Neural cell (in vitro differentiated cells): Measurements from ENCODE around the gene SPEG.

Experiments used
- EZH2 ChIP-seq: fragments of 200-600, 300-800 bp; shearing (Covaris generic), sonication (generic); IDR thresholded peaks from 2 replicates; pipeline ENCODE4 v1.6.1; 2014; ENCODE audit warnings: antibody characterized with exemption, low read length, borderline replicate concordance, mild to moderate bottlenecking; ENCODE audit not compliant: insufficient read depth, poor library complexity, severe bottlenecking
- POLR2AphosphoS5 ChIP-seq: IDR thresholded peaks from 2 replicates; pipeline ENCODE4 v1.6.1; 2012
- SMC3 ChIP-seq: fragments of 450-650 bp; conservative IDR thresholded peaks from 2 replicates; pipeline ENCODE4 v1.6.1; 2014; ENCODE audit warnings: antibody characterized with exemption, mild to moderate bottlenecking, moderate library complexity; ENCODE audit not compliant: poor library complexity
- TF ChIP-seq, protein P1 (sequence below): fragments of 450-650 bp; IDR thresholded peaks from 2 replicates; pipeline ENCODE4 v1.5.1; 2014; ENCODE audit warnings: antibody characterized with exemption, mild to moderate bottlenecking, moderate library complexity; ENCODE audit not compliant: poor library complexity, severe bottlenecking

DNA sequence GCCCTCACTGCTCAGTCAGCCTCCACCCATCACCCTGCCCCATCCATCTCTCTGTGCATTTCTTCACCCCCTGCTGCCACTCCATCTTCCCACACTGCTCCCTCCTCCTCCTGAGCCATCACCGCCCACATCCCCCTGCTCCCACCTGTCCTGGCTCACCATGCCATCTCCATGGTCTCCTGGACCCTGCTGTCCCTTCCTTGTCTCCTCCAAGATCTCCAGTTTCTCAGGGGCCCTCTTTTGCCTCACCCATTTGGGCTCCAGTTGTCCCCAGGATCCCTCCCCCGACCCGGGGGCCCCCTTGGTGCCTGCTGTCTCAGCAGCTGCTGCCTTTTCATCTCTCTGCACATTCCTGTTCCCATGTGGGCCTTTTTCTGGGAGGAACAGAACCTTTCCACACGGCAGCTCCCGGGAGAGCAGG lies 10.6 kb downstream of the SPEG start:
- TF ChIP-seq, protein P1, sequence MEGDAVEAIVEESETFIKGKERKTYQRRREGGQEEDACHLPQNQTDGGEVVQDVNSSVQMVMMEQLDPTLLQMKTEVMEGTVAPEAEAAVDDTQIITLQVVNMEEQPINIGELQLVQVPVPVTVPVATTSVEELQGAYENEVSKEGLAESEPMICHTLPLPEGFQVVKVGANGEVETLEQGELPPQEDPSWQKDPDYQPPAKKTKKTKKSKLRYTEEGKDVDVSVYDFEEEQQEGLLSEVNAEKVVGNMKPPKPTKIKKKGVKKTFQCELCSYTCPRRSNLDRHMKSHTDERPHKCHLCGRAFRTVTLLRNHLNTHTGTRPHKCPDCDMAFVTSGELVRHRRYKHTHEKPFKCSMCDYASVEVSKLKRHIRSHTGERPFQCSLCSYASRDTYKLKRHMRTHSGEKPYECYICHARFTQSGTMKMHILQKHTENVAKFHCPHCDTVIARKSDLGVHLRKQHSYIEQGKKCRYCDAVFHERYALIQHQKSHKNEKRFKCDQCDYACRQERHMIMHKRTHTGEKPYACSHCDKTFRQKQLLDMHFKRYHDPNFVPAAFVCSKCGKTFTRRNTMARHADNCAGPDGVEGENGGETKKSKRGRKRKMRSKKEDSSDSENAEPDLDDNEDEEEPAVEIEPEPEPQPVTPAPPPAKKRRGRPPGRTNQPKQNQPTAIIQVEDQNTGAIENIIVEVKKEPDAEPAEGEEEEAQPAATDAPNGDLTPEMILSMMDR = no peak
- TF ChIP-seq EZH2 (no peak), SMC3 (no peak), POLR2AphosphoS5 (no peak)
